Measurements from ENCODE around the gene ADRA2C.
A peak's percentile ranks its signal among the peaks of the same experiment; 100 is the strongest.

ADRA2C gene

GRCh38 chr4:3766036-3766784 lies at the start of gene ADRA2C:
Gene ADRA2C (plus strand): TSS chr4:3766385. CDS start chr4:3766607, 222 bp downstream.
- no peak for DNase-seq

GRCh38 chr4:3716631-3717235 lies 49.5 kb upstream of the ADRA2C start:
- no peak for DNase-seq

GRCh38 chr4:3717241-3717640 lies 48.9 kb upstream of the ADRA2C start:
- no peak for DNase-seq

GRCh38 chr4:3718462-3718861 lies 47.7 kb upstream of the ADRA2C start:
- no peak for DNase-seq

- DNase-seq = no peak
Observed at GRCh38 chr4:3719191-3719590, 47.0 kb upstream of the ADRA2C start.

- no peak for DNase-seq
Observed at GRCh38 chr4:3719836-3720235, 46.3 kb upstream of the ADRA2C start.

- no peak for DNase-seq
Observed at GRCh38 chr4:3720466-3720865, 45.7 kb upstream of the ADRA2C start.

GRCh38 chr4:3721186-3721585 lies 45.0 kb upstream of the ADRA2C start:
- DNase-seq = no peak

GRCh38 chr4:3721627-3722026 lies 44.6 kb upstream of the ADRA2C start:
- no peak for DNase-seq

- no peak for DNase-seq
Observed at GRCh38 chr4:3722446-3723231, 43.5 kb upstream of the ADRA2C start.

- DNase-seq = no peak
Observed at GRCh38 chr4:3723232-3723642, 42.9 kb upstream of the ADRA2C start.

GRCh38 chr4:3724319-3725231 lies 41.6 kb upstream of the ADRA2C start:
- DNase-seq = no peak

- no peak for DNase-seq
Observed at GRCh38 chr4:3725936-3726870, 40.0 kb upstream of the ADRA2C start.

- DNase-seq = no peak
Observed at GRCh38 chr4:3727847-3728469, 38.2 kb upstream of the ADRA2C start.

- DNase-seq = peak; percentile 20
Observed at GRCh38 chr4:3729188-3729881, 36.9 kb upstream of the ADRA2C start.

- DNase-seq = no peak
Observed at GRCh38 chr4:3729882-3730226, 36.3 kb upstream of the ADRA2C start.

- no peak for DNase-seq
Observed at GRCh38 chr4:3730422-3731190, 35.6 kb upstream of the ADRA2C start.

GRCh38 chr4:3732076-3733028 lies 33.8 kb upstream of the ADRA2C start:
- no peak for DNase-seq

GRCh38 chr4:3733195-3733594 lies 33.0 kb upstream of the ADRA2C start:
- no peak for DNase-seq
